GM03348 (cell line): ENCODE measurements around the gene EFTUD2.
"Not testable (repeated sequence)": the region's sequence is repeated elsewhere in the genome, so short reads cannot be mapped to it uniquely, and the experiment has no call there.

ENCODE experiments used
- DNase-seq: peaks from one replicate; pipeline ENCODE4 v3.0.0; 2012; ENCODE audit warnings: low spot score

The EFTUD2 gene

DNA sequence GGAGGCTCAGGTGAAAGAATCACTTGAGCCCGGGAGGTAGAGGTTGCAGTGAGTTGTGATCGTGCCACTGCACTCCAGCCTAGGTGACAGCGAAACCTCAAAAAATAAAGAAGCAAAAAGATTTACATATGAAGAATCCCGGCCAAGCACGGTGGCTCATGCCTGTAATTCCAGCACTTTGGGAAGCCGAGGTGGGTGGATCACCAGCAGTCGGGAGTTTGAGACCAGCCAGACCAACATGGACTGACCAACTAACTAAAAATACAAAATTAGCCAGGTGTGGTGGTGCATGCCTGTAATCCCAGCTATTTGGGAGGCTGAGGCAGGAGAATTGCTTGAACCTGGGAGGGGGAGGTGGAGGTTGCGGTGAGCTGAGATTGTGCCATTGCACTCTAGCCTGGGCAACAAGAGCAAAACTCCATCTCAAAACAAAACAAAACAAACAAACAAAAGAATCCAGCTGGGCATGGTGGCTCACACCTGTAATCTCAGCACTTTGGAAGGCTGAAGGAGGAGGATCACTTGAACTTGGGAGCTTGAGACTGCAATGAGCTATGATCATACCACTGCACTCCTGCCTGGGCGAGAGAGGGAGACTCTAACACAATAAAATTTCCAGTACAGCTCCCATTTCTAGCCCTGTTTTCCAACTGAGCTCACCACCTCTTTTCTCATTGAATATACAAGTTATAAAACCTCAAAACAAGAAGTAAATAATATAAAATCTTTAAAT lies 90.4 kb downstream of the EFTUD2 start:
- DNase-seq: not testable (repeated sequence)

DNA sequence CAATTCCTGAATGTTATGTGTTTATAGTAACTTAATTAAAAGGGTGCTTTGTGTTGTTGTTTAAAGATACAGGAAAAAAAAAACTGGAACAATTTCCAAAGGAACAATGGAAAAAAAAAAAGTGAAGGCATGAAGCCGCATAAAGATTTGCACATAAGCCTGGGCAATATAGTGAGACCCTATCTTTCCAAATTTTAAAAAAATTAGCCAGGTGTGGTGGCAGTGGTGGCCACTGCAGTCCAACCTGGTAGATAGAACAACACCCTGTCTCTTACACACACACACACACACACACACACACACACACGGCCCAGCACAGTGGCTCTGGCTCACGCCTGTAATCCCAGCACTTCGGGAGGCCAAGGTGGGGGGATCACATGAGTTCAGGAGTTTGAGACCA lies 91.1 kb downstream of the EFTUD2 start:
- no peak for DNase-seq

- DNase-seq: no peak
These were observed 91.5 kb downstream of the EFTUD2 start for GRCh38 chr17:44807817-44808155.

- no peak for DNase-seq
These were observed 92.0 kb downstream of the EFTUD2 start for GRCh38 chr17:44807093-44807816.

- no peak for DNase-seq
These were observed 94.7 kb downstream of the EFTUD2 start for GRCh38 chr17:44804302-44805089.

DNA sequence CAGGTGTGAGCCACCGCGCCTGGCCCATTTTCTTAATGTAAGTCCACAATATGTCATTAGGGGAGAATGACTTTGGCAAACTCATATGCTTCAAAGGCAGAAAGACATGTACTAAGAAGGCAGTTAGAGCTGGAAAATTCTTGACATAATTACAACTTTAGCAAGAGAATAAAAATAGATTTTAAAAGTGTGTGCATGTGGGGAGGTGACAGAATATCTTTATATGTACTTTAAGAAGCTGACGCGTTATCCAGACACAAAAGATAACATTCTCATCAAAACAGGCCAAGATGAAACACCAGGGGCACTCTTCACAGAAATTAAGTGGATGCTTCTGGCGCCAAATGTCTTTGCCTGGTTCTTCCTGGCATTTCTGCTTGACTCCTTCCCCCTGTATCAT lies 97.4 kb downstream of the EFTUD2 start:
- DNase-seq: no peak
